Measurements from ENCODE around the gene RASGRP1. TPM values are rescaled to one million over a fixed set of nuclear protein-coding genes. Genes with fewer than 3 reads are reported as not detected.

The RASGRP1 gene
- total RNA-seq (not detected in 2 replicates), polyA plus RNA-seq (0.10 and 1.6 TPM in 2 replicates), polyA minus RNA-seq (ENCODE audit: low replicate concordance) (0.12 TPM in 1 of 2 replicates, not detected in the other)
- polyA plus RNA-seq (2012) = 0.08 and 0.96 TPM in 2 replicates

DNA sequence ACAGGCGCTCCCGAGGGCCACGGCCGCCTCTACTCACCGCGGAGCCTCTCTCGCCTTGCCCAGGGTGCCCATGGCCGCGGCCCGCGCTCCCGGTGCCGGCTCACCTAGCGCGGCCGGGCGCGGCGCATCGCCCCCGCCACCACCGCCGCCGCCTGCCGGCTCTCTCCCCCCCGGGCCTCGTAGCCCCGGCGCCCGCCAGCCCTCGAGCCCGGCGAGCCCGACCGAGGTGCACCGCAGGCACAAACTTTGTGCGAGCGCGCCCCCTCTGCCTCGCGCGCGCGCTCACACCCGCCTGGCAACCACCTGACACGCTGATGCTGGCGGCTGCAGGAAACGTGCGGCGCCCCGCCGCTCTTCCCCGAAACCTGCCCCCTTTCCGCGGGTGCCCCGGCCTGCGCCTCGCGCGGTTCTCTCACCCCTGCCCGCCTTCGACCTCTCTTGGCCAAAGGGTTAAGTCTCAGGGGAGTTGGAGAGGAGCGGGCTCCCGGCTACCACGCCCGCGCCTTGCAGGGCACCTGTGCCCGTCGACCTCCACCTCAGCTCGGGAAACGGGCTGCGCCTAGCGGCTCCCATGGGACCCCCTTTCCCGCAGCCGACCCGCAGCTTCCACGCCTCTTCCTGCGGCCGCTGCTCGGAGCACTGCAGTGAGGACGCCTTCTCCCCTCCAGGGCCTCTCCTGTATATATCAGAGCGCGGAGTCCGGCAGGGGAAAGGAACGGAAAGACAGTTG, at the start of gene RASGRP1:
RASGRP1 (minus strand) TSS at position 258 of the 730 bp plus-strand sequence; CDS start at position 72, 186 bp downstream.
- H3K4me2 ChIP-seq (ENCODE audit: extremely low read depth, insufficient read depth, low read length) = peak within 1 kb of the TSS; percentile 40
- H4K20me1 ChIP-seq (ENCODE audit: control insufficient read depth, extremely low read depth, insufficient read depth, low read length) = no peaks in the 10 kb centered on the region
- peak; percentile 33 to 61 for DNase-seq (ENCODE audit: low read depth in 2 of 2)
- no peaks in the 10 kb centered on the region for H3K79me2 ChIP-seq (ENCODE audit: control insufficient read depth, insufficient read depth, low read length)
- no peak for TF ChIP-seq EZH2 (IDR thresholded peaks at IDR 0.05; ENCODE audit: low read length, missing control alignments)
- TF ChIP-seq, protein P1, sequence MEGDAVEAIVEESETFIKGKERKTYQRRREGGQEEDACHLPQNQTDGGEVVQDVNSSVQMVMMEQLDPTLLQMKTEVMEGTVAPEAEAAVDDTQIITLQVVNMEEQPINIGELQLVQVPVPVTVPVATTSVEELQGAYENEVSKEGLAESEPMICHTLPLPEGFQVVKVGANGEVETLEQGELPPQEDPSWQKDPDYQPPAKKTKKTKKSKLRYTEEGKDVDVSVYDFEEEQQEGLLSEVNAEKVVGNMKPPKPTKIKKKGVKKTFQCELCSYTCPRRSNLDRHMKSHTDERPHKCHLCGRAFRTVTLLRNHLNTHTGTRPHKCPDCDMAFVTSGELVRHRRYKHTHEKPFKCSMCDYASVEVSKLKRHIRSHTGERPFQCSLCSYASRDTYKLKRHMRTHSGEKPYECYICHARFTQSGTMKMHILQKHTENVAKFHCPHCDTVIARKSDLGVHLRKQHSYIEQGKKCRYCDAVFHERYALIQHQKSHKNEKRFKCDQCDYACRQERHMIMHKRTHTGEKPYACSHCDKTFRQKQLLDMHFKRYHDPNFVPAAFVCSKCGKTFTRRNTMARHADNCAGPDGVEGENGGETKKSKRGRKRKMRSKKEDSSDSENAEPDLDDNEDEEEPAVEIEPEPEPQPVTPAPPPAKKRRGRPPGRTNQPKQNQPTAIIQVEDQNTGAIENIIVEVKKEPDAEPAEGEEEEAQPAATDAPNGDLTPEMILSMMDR (conservative IDR thresholded peaks at IDR 0.05 in 1 of 2, IDR thresholded peaks at IDR 0.05 in 1 of 2; ENCODE audit: low read depth in 1 of 2, low read length in 2 of 2) = no peak
- H3K27me3 ChIP-seq (ENCODE audit: control insufficient read depth, insufficient read depth, low read length) = peaks cover 10% of the 10 kb centered on the region
- H3K4me1 ChIP-seq (ENCODE audit: control insufficient read depth, extremely low read depth, insufficient read depth, low read length) = peaks cover 3% of the 10 kb centered on the region
- H3K4me3 ChIP-seq (replicated peaks in 1 of 4; ENCODE audit: control extremely low read depth in 1 of 4, insufficient read depth in 1 of 4, low read depth in 3 of 4, low read length in 4 of 4) = peak within 1 kb of the TSS; percentile 12 to 53 (median 26)
- H3K27ac ChIP-seq (ENCODE audit: insufficient read depth, low read length) = no peak within 1 kb of the TSS
- H2AFZ ChIP-seq (ENCODE audit: low read length) = no peak within 1 kb of the TSS
- H3K9ac ChIP-seq (ENCODE audit: insufficient read depth, low read length) = no peak within 1 kb of the TSS
- H3K36me3 ChIP-seq (ENCODE audit: control insufficient read depth, insufficient read depth, low read length) = no peaks in the 10 kb centered on the region
- H3K9me3 ChIP-seq (ENCODE audit: control insufficient read depth, insufficient read depth, low read depth, low read length) = no peaks in the 10 kb centered on the region

DNA sequence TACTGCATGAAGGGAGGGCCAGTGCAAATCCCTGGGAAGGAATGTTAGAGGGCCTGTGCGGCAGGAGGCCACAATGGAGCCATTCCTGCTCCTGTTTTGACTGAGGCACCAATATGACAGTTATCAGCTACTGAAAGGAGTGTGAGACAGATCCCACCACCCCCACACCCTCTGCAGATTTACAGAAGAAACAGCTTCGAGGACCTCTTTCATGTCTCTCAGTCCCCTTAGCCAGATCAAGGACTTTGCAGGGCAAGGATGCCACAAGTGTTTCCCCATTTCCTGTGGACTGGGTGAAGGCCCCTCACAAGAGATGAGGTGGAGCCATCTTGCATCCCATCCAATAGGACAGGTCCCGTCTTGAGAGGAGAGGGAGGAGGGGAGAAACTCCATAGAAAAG, 48.5 kb upstream of the RASGRP1 start:
- Histone ChIP-seq H3K4me1 (ENCODE audit: control insufficient read depth, extremely low read depth, insufficient read depth, low read length) (no peaks in the 10 kb centered on the region), H4K20me1 (ENCODE audit: control insufficient read depth, extremely low read depth, insufficient read depth, low read length) (no peaks in the 10 kb centered on the region), H2AFZ (ENCODE audit: low read length) (no peak overlapping the region), H3K79me2 (ENCODE audit: control insufficient read depth, insufficient read depth, low read length) (no peaks in the 10 kb centered on the region), H3K27me3 (ENCODE audit: control insufficient read depth, insufficient read depth, low read length) (peaks cover 14% of the 10 kb centered on the region), H3K9ac (ENCODE audit: insufficient read depth, low read length) (no peak overlapping the region), H3K27ac (ENCODE audit: insufficient read depth, low read length) (no peak overlapping the region), H3K4me2 (ENCODE audit: extremely low read depth, insufficient read depth, low read length) (no peak overlapping the region), H3K4me3 (replicated peaks in 1 of 4; ENCODE audit: control extremely low read depth in 1 of 4, insufficient read depth in 1 of 4, low read depth in 3 of 4, low read length in 4 of 4) (no peak overlapping the region), H3K36me3 (ENCODE audit: control insufficient read depth, insufficient read depth, low read length) (no peaks in the 10 kb centered on the region), H3K9me3 (ENCODE audit: control insufficient read depth, insufficient read depth, low read depth, low read length) (no peaks in the 10 kb centered on the region)
- no peak for TF ChIP-seq EZH2 (IDR thresholded peaks at IDR 0.05; ENCODE audit: low read length, missing control alignments)
- TF ChIP-seq, protein P1 (conservative IDR thresholded peaks at IDR 0.05 in 1 of 2, IDR thresholded peaks at IDR 0.05 in 1 of 2; ENCODE audit: low read depth in 1 of 2, low read length in 2 of 2) = no peak
- no peak for DNase-seq (ENCODE audit: low read depth in 2 of 2)

DNA sequence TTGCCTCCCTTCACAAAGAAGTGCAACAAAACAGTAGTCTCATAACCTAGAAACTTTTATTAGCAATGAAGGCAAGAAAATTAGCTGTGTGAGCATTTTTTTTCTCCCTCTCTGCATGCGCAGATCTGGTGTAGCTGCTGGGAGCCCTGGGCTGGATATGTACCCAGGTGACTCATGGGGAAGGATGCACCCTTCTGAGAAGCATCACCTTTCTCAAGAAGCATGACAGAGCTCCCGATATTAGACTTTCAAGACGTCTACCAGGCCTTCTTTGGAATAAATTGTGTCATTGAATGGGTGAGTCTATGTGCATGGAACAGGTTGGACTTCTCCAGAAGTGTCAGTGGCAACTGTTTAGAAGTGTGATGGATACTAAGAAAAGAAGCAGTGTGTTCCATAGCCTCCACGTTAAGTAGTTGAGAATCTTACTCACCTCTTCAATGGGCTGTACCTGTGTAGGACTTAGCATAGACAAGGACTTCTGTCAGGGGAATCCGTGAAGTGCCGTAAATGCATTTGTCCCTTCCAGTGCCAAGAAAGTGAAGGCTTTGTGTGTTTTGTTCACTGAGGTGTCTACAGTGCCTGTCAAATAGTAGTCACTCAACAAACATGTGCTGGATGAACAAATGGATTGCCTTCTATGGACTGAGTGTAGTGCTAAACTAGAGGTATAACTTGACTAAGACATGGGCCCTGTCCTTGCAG, 47.7 kb upstream of the RASGRP1 start:
- H4K20me1 ChIP-seq (ENCODE audit: control insufficient read depth, extremely low read depth, insufficient read depth, low read length) = no peaks in the 10 kb centered on the region
- peaks cover 12% of the 10 kb centered on the region for H3K27me3 ChIP-seq (ENCODE audit: control insufficient read depth, insufficient read depth, low read length)
- H2AFZ ChIP-seq (ENCODE audit: low read length) = no peak overlapping the region
- H3K4me1 ChIP-seq (ENCODE audit: control insufficient read depth, extremely low read depth, insufficient read depth, low read length) = no peaks in the 10 kb centered on the region
- no peak for TF ChIP-seq EZH2 (IDR thresholded peaks at IDR 0.05; ENCODE audit: low read length, missing control alignments)
- TF ChIP-seq, protein P1 (conservative IDR thresholded peaks at IDR 0.05 in 1 of 2, IDR thresholded peaks at IDR 0.05 in 1 of 2; ENCODE audit: low read depth in 1 of 2, low read length in 2 of 2) = no peak
- no peak overlapping the region for H3K4me3 ChIP-seq (replicated peaks in 1 of 4; ENCODE audit: control extremely low read depth in 1 of 4, insufficient read depth in 1 of 4, low read depth in 3 of 4, low read length in 4 of 4)
- no peak overlapping the region for H3K9ac ChIP-seq (ENCODE audit: insufficient read depth, low read length)
- no peak for DNase-seq (ENCODE audit: low read depth in 2 of 2)
- H3K4me2 ChIP-seq (ENCODE audit: extremely low read depth, insufficient read depth, low read length) = no peak overlapping the region
- no peaks in the 10 kb centered on the region for H3K9me3 ChIP-seq (ENCODE audit: control insufficient read depth, insufficient read depth, low read depth, low read length)
- H3K36me3 ChIP-seq (ENCODE audit: control insufficient read depth, insufficient read depth, low read length) = no peaks in the 10 kb centered on the region
- no peaks in the 10 kb centered on the region for H3K79me2 ChIP-seq (ENCODE audit: control insufficient read depth, insufficient read depth, low read length)
- no peak overlapping the region for H3K27ac ChIP-seq (ENCODE audit: insufficient read depth, low read length)

Measured in fibroblast of lung (primary cell).